NCI-H510A treated with DMSO at 0.1 percent for 48 hours (cell line): ENCODE results near the gene AACS.
"Not testable (repeated sequence)": the region's sequence is repeated elsewhere in the genome, so short reads cannot be mapped to it uniquely, and the experiment has no call there.

Experiments
- DNase-seq: peaks from one replicate; lab custom pipeline; 2025; lab: John Stamatoyannopoulos, UW

The AACS gene, protein sequence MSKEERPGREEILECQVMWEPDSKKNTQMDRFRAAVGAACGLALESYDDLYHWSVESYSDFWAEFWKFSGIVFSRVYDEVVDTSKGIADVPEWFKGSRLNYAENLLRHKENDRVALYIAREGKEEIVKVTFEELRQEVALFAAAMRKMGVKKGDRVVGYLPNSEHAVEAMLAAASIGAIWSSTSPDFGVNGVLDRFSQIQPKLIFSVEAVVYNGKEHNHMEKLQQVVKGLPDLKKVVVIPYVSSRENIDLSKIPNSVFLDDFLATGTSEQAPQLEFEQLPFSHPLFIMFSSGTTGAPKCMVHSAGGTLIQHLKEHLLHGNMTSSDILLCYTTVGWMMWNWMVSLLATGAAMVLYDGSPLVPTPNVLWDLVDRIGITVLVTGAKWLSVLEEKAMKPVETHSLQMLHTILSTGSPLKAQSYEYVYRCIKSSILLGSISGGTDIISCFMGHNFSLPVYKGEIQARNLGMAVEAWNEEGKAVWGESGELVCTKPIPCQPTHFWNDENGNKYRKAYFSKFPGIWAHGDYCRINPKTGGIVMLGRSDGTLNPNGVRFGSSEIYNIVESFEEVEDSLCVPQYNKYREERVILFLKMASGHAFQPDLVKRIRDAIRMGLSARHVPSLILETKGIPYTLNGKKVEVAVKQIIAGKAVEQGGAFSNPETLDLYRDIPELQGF

DNA sequence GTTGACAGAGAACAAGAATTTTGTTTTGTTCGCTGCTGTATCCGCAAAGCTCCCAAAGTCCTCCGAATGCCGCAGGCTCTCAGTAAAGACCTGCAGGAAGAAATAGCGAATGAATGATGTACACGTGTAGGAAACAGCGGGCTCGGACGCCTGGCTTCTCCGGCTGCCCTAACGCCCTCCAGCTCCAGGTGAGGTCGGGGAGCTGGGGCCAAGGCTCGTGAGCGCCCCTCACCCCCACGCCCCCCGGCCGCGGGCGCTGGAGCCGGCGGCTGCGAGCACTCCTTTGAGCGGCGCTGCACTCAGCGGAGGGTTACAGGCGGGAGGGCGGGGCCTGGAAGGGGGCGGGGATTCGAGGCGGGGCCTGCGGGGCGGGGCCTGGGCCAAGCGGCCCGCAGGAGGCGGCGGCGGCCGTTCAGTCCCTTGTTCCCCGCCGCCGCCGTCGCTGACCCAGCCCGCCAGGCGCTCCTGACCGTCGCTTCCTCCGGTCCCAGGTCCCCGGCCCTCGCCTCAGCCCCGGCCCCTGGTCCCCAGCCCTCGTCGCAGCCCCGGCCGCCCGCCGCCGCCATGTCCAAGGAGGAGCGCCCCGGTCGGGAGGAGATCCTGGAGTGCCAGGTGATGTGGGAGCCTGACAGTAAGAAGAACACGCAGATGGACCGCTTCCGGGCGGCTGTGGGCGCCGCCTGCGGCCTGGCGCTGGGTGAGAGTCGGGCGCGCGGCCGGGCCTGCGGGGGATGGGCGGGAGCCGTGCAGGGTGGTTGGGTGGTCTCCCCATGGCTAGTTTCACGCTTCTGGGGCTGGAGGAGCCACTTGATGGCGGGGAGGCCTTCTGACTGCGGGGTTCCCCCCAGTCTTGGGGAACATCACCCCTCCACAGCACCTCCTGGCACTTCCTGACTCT, at the start of gene AACS:
TSS of gene AACS (plus strand) at position 415 of the 898 bp plus-strand sequence. CDS start at position 565, 150 bp downstream.
- peak; percentile 88 for DNase-seq

DNA sequence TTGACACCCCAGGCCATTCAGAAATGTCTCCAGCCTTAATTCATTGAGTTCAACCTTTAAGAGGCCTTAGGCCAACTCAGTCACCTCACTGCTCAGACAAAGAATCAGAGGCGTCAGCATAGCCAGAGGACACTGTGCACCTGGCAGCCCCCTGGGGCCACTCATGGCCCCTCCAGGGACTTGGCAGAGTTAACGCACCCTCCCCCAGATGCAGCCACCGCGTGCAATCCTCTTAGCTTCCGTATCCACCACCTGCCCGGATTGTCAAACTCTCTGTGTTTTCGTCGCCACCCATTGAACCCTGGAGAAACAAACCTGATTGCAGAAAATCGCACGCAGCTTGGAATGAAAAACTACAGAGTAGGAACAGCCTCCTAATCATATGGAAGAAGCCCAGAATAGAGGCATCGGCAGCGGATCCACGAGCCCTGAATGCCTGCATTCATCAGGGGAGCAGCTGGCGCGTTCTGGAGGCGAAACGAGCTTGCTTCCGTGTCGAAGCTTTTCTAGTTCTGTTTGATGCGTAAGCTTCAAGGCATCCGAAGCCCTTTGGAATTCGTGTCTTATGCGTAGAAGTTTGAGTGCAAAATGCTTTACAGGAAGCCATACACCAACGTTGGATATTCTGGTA, 49.4 kb upstream of the AACS start:
- DNase-seq: no peak

DNA sequence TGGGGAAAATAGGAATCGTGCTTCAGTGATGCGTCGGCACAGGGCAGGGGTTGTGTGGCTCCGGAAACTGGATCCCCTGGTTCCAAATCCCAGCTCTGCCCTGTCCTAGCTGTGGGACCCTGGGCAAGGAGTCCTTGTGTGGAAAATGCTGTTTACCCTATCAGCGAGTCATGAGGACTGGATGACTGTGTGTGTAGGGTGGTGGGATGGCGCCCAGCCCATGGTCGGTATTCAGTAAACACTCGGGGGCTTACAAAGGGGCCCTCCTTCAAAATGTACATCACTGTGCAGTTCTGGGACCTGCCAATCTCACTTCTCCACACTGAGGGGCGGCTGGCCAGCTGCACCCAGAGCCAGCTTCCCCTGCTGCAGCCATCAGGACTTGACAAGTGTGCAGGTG, 47.4 kb upstream of the AACS start:
- DNase-seq: no peak

DNA sequence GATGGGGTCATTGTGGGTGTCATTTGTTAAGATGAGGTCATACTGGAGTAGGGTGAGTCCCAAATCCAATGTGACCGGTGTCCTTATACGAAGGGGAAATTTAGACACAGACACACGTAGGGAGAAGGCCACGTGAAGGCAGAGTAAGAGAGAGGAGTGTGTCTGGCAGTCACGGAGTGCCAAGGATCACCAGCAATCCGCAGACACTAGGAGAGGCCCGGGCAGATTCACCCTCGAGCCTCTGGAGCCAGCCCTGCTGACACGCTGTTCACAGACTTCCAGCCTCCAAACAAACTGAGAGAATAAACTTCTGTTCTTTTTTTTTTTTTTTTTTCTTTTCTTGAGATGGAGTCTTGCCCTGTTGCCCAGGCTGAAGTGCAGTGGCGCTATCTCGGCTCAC, 46.9 kb upstream of the AACS start:
- no peak for DNase-seq

DNA sequence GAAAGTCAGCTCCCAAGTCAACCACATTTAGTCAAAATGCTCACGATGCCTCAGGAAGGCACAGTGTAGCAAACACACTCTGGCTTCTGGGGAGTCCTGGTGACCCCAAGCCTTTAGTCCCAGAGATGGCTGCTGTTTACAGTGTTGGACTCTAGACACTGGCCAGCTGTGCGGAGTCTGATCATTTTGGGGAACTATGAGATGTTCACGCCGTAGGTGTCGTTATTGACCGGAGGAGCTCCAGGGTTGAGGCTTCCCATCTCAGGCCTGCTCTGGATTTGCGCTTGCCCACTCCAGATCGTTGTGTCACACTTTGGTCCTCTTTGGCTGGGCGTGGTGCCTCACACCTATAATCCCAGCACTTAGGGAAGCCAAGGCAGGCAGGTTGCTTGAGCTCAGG, 44.1 kb upstream of the AACS start:
- no peak for DNase-seq

DNA sequence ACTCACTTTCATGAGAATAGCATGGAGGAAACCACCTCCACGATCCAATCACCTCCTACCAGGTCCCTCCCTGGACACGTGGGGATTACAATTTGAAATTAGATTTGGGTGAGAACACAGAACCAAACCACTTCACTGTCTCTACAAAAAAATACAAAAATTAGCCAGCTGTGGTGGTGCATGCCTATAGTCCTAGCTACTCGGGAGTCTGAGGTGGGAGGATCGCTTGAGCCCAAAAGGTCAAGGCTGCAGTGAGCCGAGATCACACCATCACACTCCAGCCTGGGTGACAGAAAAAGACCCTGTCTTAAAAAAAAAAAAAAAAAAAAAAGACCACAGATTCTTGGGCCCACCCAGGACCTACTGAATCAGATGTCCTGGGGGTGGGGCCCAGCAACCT, 43.5 kb upstream of the AACS start:
- DNase-seq: no peak

DNA sequence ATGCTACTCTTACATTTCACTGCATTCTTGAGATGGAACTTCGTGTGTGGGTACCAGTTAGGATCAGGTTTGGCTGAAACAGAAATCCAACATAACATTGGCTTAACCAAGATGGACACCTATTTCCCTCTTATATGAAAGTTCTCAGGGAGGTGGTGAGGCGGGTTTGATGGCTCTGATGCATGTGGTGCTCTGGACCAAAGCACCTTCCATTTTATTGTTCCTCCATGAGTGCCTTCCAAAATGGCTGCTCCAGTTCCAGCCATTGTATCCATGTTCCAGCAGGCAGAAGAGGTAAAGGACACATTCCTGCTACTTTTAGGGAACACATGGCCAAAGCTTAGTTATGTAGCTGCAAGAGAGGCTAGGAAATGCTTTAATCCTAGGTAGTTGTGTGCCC, 42.2 kb upstream of the AACS start:
- no peak for DNase-seq

DNA sequence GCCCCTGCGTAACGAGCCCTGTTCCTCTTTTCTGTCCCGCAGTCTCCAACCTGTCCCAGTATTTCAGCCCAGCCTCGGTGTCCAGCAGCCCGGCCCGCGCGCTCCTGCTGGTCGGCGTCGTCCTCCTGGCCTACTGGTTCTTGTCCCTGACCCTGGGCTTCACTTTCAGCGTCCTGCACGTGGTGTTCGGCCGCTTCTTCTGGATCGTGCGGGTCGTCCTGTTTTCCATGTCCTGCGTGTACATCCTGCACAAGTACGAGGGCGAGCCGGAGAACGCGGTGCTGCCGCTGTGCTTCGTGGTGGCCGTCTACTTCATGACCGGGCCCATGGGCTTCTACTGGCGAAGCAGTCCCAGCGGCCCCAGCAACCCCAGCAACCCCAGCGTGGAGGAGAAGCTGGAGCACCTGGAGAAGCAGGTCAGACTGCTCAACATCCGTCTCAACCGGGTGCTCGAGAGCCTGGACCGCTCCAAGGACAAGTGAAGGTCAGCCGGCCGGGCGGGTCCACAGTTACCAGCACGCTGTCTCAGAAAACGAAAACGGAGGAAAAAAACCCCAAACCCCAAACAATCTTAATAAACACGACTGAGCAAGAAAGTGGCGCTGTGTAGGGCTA, 40.2 kb upstream of the AACS start:
- DNase-seq: no peak

DNA sequence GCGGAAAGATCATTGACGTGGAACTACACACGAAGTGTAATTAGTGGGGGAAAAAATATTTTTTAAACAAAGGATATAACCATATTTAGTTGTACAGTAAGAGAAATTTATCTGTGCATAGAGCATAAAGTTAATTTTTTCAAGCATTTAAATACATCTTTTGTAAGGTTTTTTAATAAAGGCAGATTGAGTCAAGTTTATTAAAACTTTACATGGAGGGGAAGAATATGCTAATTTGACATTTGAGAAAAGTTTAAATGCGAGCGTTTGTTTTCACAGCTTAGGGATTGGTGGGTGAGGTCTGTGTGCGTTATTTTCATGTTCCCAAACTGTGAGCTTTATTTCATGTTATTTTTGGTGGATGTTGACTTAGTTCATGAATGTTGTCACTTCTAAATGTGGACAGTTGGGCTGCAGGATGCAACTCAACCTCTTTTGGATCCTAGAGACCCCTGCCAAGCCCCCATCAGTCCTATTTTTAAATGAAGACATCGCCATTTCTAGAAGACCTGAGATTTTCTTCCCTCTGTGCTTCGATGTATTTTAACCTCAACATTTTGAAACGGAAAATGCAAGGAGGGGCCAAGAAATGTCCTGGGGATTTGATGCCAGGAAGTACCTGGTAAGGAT, 39.5 kb upstream of the AACS start:
- DNase-seq: no peak

DNA sequence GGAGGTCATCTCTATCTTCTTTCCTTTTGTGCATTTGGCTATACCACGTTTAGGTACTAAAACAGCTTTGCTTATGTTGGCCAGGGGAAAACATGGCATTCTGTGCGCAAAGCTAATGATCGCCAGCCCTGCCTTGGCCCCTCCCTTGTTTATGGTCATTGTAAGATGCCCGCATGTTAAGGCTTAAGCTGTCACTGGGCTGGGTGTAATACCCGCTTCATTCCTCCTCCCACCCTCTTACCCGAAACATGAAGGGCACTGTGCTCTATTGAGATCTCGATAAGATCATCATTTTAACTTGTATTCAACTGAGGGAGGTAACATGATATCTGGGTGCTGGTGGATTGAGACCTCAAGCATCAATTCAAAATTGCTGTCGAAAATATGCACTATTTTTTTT, 37.1 kb upstream of the AACS start:
- DNase-seq: no peak

DNA sequence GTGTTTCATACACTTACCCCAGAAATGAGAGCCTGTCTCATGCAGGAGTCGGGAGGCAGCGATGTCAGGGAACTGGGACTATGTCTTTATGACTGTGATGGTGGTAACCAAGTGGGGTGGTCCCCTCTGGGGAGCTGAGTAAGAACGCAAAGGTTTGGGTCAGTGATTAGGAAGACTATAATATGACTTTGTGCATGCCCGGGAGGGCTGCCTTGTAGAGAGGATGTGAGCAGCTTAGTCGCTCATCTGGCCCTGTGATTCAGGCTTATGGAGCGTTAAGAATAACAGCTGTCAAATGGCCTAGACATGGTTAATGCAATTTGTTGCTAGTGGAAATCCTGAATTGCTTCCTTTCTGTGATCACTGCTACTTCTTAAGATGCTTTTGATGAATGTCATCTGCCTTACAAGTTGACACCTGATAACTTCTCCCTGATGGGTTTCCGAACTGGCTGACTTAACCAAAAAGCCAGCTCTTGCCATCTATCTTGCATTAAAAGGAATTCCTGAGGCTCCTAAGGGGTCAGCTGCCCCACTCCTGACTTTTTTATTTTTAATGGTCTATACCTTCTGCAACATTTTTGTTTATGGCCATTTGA, 35.4 kb upstream of the AACS start:
- DNase-seq: no peak

DNA sequence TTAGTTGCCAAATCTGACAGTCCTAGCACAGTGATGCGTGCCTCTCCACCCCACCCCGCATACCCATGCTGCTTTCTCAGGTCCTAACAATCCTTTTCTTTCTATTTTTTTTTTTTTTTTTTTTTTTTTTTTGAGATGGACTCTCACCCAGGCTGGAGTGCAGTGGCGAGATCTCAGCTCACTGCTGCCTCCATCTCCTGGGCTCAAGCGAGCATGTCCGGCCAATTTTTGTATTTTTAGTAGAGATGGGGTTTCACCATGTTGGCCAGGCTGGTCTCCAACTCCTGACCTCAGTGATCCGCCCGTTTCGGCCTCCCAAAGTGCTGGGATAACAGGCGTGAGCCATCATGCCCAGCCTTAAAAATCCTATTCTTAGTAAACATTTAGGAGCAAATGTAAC, 33.8 kb upstream of the AACS start:
- DNase-seq: not testable (repeated sequence)

DNA sequence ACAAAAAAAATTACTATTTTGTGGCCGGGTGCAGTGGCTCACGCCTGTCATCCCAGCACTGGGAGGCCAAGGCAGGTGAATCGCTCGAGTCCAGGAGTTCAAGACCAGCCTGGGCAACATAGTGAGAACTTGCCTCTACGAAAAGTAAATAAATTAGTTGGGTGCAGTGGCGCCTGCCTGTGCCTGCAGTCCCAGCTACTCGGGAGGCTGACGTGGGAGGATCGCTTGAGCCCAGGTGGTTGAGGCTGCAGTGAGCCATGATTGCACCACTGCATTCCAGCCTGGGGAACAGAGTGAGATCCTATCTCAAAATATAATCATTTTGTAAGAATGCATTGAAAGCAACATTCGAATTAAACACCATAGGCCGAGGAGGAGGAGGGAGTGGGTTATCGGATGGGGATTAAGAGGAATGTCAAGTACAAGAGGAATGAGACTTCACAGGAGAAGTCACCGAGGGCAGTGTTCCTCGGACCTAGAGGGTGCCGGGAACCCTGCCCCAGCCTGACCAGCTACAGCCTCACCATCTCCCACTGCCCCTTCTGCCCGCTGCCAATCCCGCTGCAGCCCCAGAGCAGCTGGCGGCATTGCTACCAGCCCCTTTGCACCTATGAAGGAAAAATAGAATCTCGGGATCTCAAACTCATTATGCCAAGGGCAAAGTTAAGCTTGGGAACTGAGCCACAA, 32.6 kb upstream of the AACS start:
- no peak for DNase-seq

DNA sequence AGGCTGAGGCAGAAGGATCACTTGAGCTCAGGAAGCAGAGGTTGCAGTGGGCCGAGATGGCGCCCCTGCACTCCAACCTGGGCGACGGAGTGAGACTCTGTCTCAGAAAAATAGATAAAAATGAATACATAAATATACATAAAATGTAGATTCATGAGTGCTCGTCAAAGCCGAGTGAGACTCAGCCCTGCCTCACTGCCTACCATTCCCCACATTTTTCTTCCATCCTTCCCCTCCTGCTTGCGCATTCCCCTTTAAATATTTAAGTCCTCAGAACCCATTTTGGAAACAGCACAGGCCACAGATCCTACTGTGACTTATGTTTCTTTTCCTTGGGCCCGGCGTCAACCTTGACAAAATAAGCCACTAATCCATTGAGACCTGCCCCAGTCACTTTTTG, 31.9 kb upstream of the AACS start:
- DNase-seq: no peak

DNA sequence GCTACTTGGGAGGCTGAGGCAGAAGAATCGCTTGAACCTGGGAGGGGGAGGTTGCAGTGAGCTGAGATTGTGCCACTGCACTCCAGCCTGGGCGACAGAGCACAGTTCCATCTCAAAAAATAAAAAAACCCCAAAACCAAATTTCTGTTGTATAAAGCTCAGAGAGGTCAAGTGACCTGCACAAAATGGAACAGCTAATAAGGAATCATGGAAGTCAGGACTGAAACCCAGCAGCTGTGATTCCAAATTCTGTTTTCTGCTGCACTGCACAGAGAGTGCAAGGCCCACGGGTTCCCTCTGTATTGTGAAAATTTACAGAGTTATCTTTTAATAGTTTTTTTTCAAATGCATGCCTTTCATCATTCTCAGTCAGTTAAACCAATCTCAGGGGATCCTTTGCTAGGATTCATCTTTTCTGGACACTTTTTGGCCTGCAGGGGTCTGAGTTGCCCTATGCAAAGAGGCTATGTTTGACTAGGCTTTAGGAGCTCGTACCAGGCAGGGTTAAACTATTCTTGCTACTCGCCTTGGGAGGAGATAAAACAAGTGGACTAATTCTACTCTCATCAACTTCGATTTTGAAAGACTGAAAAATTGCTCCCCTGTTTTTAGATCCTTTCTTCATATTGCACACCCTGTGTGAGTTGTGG, 26.1 kb upstream of the AACS start:
- no peak for DNase-seq

DNA sequence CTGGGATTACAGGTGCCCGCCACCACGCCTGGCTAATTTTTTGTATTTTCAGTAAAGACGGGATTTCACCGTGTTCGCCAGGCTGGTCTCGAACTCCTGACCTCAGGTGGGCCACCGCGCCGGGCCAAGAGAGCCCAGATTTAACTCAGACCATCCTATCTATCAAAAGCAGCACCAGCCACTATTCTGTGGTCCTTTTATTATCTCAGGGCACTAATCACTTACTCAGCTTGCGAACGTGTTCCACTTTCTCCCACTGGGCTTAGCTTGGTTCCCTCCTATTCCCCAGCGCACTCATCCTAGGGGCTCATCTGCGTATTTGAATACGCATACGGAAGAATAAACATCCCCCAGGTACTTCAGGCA, 16.2 kb upstream of the AACS start:
- no peak for DNase-seq

DNA sequence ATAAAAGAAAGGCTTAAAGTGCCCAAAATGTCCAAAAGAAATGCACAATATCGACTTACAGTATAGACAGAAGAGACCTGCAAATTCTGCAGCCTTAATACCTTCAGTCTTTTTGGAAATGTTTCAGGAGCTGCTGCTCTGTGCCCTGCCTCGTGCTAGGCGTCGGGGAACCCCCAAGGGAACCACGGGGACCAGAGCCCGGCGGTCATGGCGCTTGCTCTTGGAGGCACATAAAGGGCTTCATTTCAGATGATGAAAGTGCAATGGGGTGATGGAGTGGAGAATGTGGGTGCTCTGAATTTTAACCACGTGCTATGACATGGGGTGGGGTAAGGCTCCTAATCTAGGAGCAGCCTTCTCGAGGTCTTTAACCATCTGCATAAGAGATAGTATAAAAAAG, 14.8 kb upstream of the AACS start:
- DNase-seq: no peak

DNA sequence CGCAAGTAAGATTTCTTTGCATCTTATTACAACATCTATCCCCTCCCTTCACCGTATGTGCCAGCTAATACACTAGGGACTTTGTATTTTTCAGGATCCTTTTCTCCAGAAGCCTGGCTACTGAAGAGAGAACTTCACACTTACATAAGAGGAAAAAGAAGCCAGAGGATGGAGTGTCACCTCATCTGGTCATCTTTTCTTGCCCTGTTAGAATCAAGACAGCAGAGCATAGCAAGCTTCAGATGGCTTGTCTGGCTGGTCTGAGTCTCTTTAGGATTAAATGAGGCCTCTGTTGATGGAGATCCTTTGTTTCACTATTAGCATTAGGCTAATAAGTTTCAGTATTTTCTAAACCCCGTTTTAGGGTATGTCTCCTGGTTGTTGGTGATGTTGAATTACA, 14.4 kb upstream of the AACS start:
- no peak for DNase-seq

DNA sequence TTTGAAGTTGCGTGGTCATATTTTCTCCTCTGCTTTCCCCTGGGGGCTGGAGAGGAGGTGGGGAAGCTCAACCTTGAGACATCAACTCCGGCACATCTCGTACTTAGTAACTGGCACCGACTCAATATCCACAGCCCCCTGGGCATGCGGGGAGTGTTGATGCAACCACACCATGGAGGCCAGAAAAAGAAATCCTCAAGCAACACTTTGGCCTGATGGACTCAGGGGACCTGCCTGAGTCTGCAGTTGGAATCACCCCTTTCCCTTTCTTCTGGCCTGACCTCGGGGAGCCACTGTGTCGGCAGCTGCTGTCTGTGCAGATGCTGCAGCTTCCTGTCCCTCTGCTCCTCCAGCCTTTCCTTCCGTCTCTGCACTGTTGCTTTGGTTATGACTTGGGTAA, 11.4 kb upstream of the AACS start:
- DNase-seq: no peak

DNA sequence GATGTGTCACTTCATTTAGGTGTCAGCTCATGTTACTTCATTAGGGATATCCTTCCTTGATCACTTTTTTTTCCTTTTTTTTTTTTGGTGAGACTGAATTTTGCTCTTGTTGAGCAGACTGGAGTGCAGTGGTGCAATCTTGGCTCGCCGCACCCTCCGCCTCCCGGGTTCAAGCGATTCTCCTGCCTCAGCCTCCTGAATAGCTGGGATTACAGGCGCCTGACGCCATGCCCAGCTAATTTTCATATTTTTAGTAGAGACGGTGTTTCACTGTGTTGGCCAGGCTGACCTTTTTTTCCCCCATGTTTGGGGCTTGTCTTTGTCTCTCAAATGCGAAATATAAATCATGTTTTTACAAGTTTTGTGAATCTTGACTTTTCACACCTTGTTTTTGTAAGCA, 9.6 kb upstream of the AACS start:
- DNase-seq: no peak
